GM19452 (cell line): ENCODE results near the gene RAD21L1.
"Not testable (repeated sequence)": the region's sequence is repeated elsewhere in the genome, so short reads cannot be mapped to it uniquely, and the experiment has no call there.

Experiments used
- ATAC-seq: cut with Tn5 transposase; IDR thresholded peaks from one replicate; pipeline ENCODE4 v1.9.1; 2021; ENCODE audit not compliant: unreplicated experiment

Gene RAD21L1

GRCh38 chr20:1224205-1224890 lies 1.5 kb upstream of the RAD21L1 start:
- ATAC-seq: no peak

GRCh38 chr20:1225263-1225782 lies 521 bp upstream of the RAD21L1 start:
- no peak for ATAC-seq

GRCh38 chr20:1229541-1229940 lies 3.7 kb downstream of the RAD21L1 start:
- ATAC-seq: no peak

- ATAC-seq: no peak
Observed at GRCh38 chr20:1232286-1233111, 6.7 kb downstream of the RAD21L1 start.

GRCh38 chr20:1240549-1240948 lies 14.7 kb downstream of the RAD21L1 start:
- ATAC-seq: no peak

- ATAC-seq: no peak
Observed at GRCh38 chr20:1241456-1241855, 15.6 kb downstream of the RAD21L1 start.

GRCh38 chr20:1242099-1242498 lies 16.3 kb downstream of the RAD21L1 start:
- no peak for ATAC-seq

- no peak for ATAC-seq
Observed at GRCh38 chr20:1242530-1242929, 16.7 kb downstream of the RAD21L1 start.

- no peak for ATAC-seq
Observed at GRCh38 chr20:1245578-1245977, 19.7 kb downstream of the RAD21L1 start.

GRCh38 chr20:1247689-1248088 lies 21.8 kb downstream of the RAD21L1 start:
- ATAC-seq: no peak

GRCh38 chr20:1250282-1250681 lies 24.4 kb downstream of the RAD21L1 start:
- not testable (repeated sequence) for ATAC-seq

- ATAC-seq: no peak
Observed at GRCh38 chr20:1252416-1252815, 26.6 kb downstream of the RAD21L1 start.

- no peak for ATAC-seq
Observed at GRCh38 chr20:1254254-1254653, 28.4 kb downstream of the RAD21L1 start.

- ATAC-seq: no peak
Observed at GRCh38 chr20:1255675-1256074, 29.8 kb downstream of the RAD21L1 start.

GRCh38 chr20:1263853-1264252 lies 38.0 kb downstream of the RAD21L1 start:
- no peak for ATAC-seq

GRCh38 chr20:1264727-1265126 lies 38.9 kb downstream of the RAD21L1 start:
- ATAC-seq: no peak

- ATAC-seq: no peak
Observed at GRCh38 chr20:1265226-1265915, 39.5 kb downstream of the RAD21L1 start.

- no peak for ATAC-seq
Observed at GRCh38 chr20:1265916-1266166, 40.0 kb downstream of the RAD21L1 start.

GRCh38 chr20:1266167-1266973 lies 40.5 kb downstream of the RAD21L1 start, which contains the start of gene SNPH:
Gene SNPH, plus strand, starts transcription at chr20:1266294. Its CDS starts 29,946 bp downstream, at chr20:1296240.
- ATAC-seq: no peak

- no peak for ATAC-seq
Observed at GRCh38 chr20:1267161-1267560, 41.3 kb downstream of the RAD21L1 start.

GRCh38 chr20:1267809-1268374 lies 42.0 kb downstream of the RAD21L1 start:
- ATAC-seq: no peak
